IgD-negative memory B cell (primary cell): Measurements from ENCODE around the gene NONO. TPM values are rescaled to one million over a fixed set of nuclear protein-coding genes. Genes with fewer than 3 reads are reported as not detected.
A peak's percentile ranks its signal among the peaks of the same experiment; 100 is the strongest.
"Not testable (repeated sequence)": the region's sequence is repeated elsewhere in the genome, so short reads cannot be mapped to it uniquely, and the experiment has no call there.

Experiments
- H3K27ac Mint-ChIP-seq, 3 donors: one replicate each; pipeline ENCODE4 v1.8.0; 2020 to 2022; ENCODE audit warnings: mild to moderate bottlenecking in 3 of 3, mixed read lengths in 3 of 3, moderate library complexity in 1 of 3
- H3K27me3 Mint-ChIP-seq: one replicate; pipeline ENCODE4 v1.8.0; 2021; ENCODE audit warnings: mixed read lengths
- H3K36me3 Mint-ChIP-seq: one replicate; pipeline ENCODE4 v1.8.0; 2020; ENCODE audit warnings: mild to moderate bottlenecking, mixed read lengths
- H3K4me1 Mint-ChIP-seq, 3 donors: one replicate each; pipeline ENCODE4 v1.8.0; 2020 to 2022; ENCODE audit warnings: mixed read lengths in 3 of 3, mild to moderate bottlenecking in 1 of 3
- H3K4me3 Mint-ChIP-seq, 4 donors: one replicate each; pipeline ENCODE4 v1.8.0; 2020 to 2022; ENCODE audit warnings: mild to moderate bottlenecking in 4 of 4, mixed read lengths in 4 of 4, moderate library complexity in 3 of 4
- H3K9me3 Mint-ChIP-seq, 3 donors: one replicate each; pipeline ENCODE4 v1.8.0; 2020 to 2021; ENCODE audit warnings: mixed read lengths in 3 of 3, mild to moderate bottlenecking in 1 of 3
- polyA plus RNA-seq: library from polyadenylated mRNA; unstranded; fragments of 300-500 nt; fragmentation: Illumina TruSeq; gene quantifications from one replicate; pipeline ENCODE4 v1.2.3, GENCODE V29; 2021

The NONO gene
- polyA plus RNA-seq, 1 donor from 2014 or later = 140 TPM

DNA sequence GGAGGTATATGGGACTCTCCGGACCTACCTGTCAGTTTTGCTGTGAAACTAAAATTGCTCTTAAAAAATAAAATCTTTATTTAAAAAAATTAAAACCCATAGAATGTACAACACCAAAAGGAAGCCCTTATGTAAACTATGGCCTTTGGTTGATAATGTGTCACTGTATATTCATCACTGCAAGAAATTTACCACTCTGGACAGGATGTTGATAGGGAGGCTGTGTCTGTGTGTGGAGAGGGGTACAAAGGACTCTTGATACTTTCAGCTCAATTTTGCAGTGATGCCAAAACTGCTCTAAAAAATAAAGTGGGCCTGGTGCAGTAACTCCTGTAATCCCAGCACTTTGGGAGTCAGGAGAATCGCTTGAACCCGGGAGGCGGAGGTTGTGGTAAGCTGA lies 26.6 kb upstream of the NONO start:
- H3K36me3 Mint-ChIP-seq = no peaks in the 10 kb centered on the region
- peak overlapping the region in 2 of 3 donors; percentile 16 to 88 for H3K27ac Mint-ChIP-seq
- H3K27me3 Mint-ChIP-seq = no peaks in the 10 kb centered on the region
- H3K9me3 Mint-ChIP-seq = no peaks in the 10 kb centered on the region
- peak overlapping the region in 1 of 4 donors; percentile 35 for H3K4me3 Mint-ChIP-seq
- peaks cover 1 to 16% (median 4%) of the 10 kb centered on the region in 3 donors for H3K4me1 Mint-ChIP-seq

DNA sequence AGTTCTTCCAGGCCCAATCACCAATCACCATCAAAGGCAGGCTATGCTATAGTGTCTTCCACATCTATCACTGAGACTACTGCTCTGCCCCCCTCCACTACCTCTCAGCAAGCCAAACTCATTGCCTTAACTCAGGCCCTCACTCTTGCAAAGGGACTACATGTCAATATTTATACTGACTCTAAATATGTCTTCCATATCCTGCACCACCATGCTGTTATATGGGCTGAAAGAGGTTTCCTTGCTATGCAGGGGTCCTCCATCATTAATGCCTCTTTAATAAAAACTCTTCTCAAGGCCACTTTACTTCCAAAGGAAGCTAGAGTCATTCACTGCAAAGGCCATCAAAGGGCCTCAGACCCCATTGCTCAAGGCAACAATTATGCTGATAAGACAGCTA lies 14.8 kb upstream of the NONO start:
- H3K4me3 Mint-ChIP-seq, H3K27ac Mint-ChIP-seq: not testable (repeated sequence)

DNA sequence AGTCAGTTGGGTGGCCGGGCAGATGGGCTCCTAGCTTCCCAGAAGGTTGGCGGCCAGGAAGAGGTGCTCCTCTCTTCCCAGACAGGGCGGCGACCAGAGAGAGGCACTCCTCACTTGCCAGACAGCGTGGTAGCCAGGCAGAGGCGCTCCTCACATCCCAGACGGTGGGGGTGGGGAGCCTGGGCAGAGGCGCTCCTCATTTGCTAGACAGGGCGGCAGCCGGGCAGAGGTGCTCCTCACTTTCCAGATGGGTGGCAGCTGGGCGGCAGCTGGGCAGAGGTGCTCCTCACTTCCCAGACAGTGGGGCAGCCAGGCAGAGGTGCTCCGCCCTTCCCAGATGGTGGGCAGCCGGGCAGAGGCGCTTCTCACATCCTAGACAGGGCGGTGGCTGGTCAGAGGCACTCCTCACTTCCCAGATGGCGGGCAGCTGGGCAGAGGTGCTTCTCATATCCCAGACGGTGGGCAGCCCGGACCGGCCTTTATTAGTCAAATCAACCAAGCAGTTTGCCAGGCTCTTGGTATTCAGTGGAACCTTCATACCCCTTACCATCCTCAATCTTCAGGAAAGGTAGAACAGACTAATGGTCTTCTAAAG lies 13.5 kb upstream of the NONO start:
- H3K36me3 Mint-ChIP-seq = peaks cover 6% of the 10 kb centered on the region
- no peak overlapping the region for H3K4me3 Mint-ChIP-seq
- no peaks in the 10 kb centered on the region for H3K27me3 Mint-ChIP-seq
- no peak overlapping the region for H3K27ac Mint-ChIP-seq
- no peaks in the 10 kb centered on the region for H3K9me3 Mint-ChIP-seq
- no peaks in the 10 kb centered on the region for H3K4me1 Mint-ChIP-seq

More for the DNA sequence above, 14.8 kb upstream of the NONO start:
- not testable (repeated sequence) for H3K4me1 Mint-ChIP-seq, H3K27me3 Mint-ChIP-seq, H3K36me3 Mint-ChIP-seq, H3K9me3 Mint-ChIP-seq

DNA sequence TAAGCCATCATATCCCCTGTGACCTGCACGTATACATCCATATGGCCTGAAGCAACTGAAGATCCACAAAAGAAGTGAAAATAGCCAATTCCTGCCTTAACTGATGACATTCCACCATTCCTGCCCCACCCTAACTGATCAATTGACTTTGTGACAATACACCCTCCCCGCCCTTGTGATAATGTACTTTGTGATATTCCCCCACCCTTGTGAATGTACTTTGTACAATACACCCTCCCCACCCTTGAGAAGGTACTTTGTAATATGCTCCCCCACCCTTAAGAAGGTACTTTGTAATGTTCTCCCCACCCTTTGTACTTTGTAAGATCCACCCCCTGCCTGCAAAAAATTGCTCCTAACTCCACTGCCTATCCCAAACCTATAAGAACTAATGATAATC lies 11.1 kb upstream of the NONO start:
- not testable (repeated sequence) for H3K4me3 Mint-ChIP-seq, H3K4me1 Mint-ChIP-seq, H3K27me3 Mint-ChIP-seq, H3K9me3 Mint-ChIP-seq, H3K36me3 Mint-ChIP-seq
- peak overlapping the region in 1 of 3 donors; percentile 76 for H3K27ac Mint-ChIP-seq

DNA sequence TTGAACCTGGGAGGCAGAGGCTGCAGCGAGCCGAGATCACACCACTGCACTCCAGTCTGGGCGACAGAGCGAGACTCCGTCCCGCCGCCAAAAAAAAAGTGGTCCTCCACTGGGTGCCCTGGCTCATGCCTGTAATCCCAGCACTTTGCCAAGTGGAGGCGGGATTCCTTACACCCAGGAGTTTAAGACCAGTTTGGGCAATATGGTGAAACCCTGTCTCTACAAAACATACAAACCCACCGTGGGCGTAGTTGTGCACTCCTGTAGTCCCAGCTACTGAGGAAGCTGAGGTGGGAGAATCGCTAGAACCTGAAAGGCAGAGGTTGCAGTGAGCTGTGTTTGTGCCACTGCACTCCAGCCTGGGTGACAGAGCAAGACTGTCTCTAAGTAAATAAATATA lies 2.1 kb upstream of the NONO start:
- not testable (repeated sequence) for H3K36me3 Mint-ChIP-seq, H3K27me3 Mint-ChIP-seq, H3K9me3 Mint-ChIP-seq, H3K27ac Mint-ChIP-seq, H3K4me3 Mint-ChIP-seq
- peaks cover 2 to 13% (median 9%) of the 10 kb centered on the region in 3 donors for H3K4me1 Mint-ChIP-seq

DNA sequence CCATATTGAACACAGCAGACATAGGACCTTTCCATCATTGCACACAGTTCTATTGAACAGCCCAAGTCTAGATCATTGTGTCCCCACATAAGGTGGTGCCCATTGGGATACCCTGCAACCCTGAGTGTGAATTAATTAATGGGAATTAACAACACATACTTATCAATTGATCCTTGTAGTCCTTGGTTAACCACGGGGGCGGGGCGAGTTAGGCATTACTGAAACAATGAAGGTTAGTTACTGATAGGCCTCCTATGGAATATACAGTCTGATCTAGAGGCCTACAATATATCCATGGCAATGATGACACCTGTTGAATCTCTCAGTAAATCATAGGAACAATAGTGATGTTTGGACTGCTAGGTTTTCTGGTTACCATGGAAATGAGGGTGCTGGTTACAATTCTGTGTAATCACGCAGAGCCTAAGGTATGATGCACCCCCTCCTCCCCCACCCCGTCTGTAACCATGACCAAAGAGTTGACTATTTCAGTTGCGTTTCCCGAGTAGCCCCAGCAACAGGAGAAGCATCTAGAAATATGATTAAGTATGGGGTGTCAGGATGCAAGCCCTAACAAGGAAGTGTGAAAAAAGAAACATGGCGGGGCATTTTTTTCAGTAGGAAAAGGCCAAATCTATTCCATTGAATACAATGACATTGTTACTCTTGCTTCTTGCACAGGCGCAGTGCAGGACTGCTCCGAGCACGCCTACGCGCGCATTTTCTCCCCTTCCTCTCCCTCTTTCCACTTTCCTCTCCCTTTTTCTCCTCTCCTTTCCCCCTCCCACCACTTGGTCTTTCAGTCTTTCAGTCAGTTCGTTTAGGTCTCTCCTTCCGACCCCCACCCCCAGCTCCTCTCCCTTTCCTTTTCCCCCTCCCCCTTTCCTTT lies 677 bp upstream of the NONO start:
- no peaks in the 10 kb centered on the region for H3K36me3 Mint-ChIP-seq
- H3K9me3 Mint-ChIP-seq = peaks cover 0 to 8% (median 0%) of the 10 kb centered on the region in 3 donors
- peak overlapping the region; percentile 97 to 100 (median 98) for H3K4me3 Mint-ChIP-seq
- H3K27me3 Mint-ChIP-seq = no peaks in the 10 kb centered on the region
- H3K27ac Mint-ChIP-seq = peak overlapping the region; percentile 99 to 100 (median 100)
- H3K4me1 Mint-ChIP-seq = peaks cover 2 to 14% (median 9%) of the 10 kb centered on the region in 3 donors

DNA sequence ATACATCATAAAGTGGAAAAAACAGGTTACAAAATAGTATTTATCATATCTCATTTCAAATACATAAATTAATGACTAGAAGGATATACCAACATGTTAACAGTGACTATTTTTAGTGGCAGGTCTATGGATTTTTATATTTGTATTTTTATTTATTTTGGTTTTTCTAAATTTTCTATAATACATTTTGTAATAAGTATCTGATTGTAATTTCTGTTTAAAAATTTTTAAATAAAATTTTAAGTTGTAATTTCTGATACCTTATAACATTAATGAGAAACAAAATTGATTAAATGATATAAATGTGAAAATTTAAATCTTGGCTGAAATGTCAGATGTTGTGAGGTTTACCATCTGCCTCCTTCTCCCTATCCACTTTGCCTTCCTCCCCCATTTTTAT lies 2.5 kb downstream of the NONO start:
- H3K4me1 Mint-ChIP-seq = peaks cover 7 to 19% (median 17%) of the 10 kb centered on the region in 3 donors
- no peaks in the 10 kb centered on the region for H3K9me3 Mint-ChIP-seq
- peak overlapping the region in 2 of 4 donors; percentile 12 to 59 for H3K4me3 Mint-ChIP-seq
- no peak overlapping the region for H3K27ac Mint-ChIP-seq
- no peaks in the 10 kb centered on the region for H3K36me3 Mint-ChIP-seq
- H3K27me3 Mint-ChIP-seq = no peaks in the 10 kb centered on the region

DNA sequence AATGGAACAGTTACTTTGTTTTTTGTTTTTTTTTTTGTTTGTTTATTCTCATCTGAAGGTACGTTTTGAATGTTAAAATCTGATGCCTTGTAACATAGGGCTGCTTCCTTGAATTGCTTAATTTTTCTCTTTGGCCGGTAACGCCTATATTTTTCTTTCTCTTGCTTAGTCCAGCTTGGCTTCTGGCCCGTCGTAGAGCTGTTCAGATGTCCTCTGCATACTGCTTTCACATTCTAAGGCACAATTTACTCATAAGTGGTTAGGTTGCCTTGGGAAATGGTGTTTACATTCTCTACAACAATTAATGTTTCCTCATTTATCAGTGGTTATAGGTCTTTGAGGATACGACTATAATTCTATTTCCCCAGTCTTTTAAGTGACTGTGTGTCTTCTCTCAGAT lies 7.9 kb downstream of the NONO start:
- peak overlapping the region in 1 of 3 donors; percentile 50 for H3K27ac Mint-ChIP-seq
- no peaks in the 10 kb centered on the region for H3K36me3 Mint-ChIP-seq
- no peaks in the 10 kb centered on the region for H3K9me3 Mint-ChIP-seq
- peaks cover 5 to 16% (median 6%) of the 10 kb centered on the region in 3 donors for H3K4me1 Mint-ChIP-seq
- H3K4me3 Mint-ChIP-seq = no peak overlapping the region
- H3K27me3 Mint-ChIP-seq = no peaks in the 10 kb centered on the region

DNA sequence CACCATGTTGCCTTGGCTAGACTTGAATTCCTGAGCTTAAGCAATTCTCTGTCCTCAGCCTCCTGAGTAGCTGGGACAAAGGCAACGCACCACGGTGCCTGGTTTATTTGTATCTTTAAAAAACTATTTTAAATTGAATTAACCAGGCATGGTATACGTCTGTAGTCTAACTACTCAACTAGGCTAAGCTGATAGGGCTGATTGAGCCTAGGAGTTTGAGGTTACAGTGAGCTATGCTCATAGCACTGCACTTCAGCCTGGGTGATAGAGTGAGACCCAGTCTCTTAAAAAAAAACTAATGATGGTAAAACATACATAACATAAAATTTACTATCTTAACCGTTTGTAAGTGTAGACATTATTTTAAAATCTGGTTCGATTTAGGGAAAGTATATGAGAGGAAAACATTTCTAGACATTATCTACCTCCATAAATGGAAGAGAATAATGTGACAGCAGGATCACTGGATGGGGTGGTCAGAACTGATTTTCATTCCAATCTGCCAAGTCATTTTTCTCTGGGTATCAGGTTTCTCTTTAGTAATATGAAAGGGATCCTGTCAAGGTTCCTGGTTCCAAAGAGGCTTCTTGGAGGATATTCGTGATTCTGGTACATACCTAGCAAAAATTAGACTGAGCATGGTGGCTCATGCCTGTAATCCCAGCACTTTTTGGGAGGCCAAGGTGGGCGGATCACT lies 9.4 kb downstream of the NONO start:
- no peaks in the 10 kb centered on the region for H3K36me3 Mint-ChIP-seq
- H3K4me1 Mint-ChIP-seq = peaks cover 5 to 16% (median 5%) of the 10 kb centered on the region in 3 donors
- H3K4me3 Mint-ChIP-seq = no peak overlapping the region
- no peaks in the 10 kb centered on the region for H3K9me3 Mint-ChIP-seq
- H3K27me3 Mint-ChIP-seq = no peaks in the 10 kb centered on the region
- no peak overlapping the region for H3K27ac Mint-ChIP-seq

DNA sequence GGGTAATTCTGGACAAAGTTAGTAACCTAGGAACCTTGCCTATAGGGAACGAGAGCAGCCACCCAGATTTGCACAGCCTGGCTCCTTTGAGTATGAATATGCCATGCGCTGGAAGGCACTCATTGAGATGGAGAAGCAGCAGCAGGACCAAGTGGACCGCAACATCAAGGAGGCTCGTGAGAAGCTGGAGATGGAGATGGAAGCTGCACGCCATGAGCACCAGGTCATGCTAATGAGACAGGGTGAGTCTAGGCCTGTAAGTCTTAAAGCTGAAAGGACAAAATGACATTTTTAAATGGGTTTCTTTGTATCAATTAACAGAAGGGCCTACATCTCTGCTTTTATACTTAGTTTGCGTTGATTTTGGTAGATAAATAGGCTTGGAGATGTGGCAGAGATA lies 13.4 kb downstream of the NONO start:
- no peak overlapping the region for H3K4me3 Mint-ChIP-seq
- H3K9me3 Mint-ChIP-seq = no peaks in the 10 kb centered on the region
- no peaks in the 10 kb centered on the region for H3K36me3 Mint-ChIP-seq
- no peak overlapping the region for H3K27ac Mint-ChIP-seq
- peaks cover 0 to 2% (median 0%) of the 10 kb centered on the region in 3 donors for H3K4me1 Mint-ChIP-seq
- H3K27me3 Mint-ChIP-seq = no peaks in the 10 kb centered on the region

DNA sequence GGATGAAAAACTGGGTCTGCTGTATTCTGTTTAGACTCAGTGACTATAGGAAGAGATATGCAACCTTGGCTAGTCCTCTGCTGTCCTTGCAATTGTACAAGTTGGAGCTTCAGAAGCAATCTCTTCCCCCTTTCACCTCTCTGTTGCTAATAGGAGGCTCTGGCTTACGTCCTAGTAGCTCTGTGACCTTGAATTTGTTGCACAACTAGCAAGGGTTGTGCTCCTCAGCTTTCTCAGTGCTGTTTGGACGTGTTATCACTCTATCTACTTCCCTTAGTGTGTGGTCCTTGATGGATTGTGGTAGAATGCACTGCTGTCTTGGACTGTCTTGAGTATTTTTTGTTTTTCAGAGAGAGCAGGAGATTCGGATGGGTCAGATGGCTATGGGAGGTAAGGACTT lies 14.7 kb downstream of the NONO start:
- no peaks in the 10 kb centered on the region for H3K9me3 Mint-ChIP-seq
- no peaks in the 10 kb centered on the region for H3K27me3 Mint-ChIP-seq
- H3K27ac Mint-ChIP-seq = no peak overlapping the region
- peak overlapping the region in 1 of 4 donors; percentile 12 for H3K4me3 Mint-ChIP-seq
- no peaks in the 10 kb centered on the region for H3K36me3 Mint-ChIP-seq
- H3K4me1 Mint-ChIP-seq = peaks cover 0 to 2% (median 0%) of the 10 kb centered on the region in 3 donors

DNA sequence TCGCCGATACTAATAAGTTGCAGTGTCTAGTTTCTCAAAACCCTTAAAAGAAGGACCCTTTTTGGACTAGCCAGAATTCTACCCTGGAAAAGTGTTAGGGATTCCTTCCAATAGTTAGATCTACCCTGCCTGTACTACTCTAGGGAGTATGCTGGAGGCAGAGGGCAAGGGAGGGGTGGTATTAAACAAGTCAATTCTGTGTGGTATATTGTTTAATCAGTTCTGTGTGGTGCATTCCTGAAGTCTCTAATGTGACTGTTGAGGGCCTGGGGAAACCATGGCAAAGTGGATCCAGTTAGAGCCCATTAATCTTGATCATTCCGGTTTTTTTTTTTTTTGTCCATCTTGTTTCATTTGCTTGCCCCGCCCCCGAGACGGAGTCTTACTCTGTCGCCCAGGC lies 16.6 kb downstream of the NONO start:
- not testable (repeated sequence) for H3K9me3 Mint-ChIP-seq, H3K4me3 Mint-ChIP-seq, H3K27ac Mint-ChIP-seq, H3K4me1 Mint-ChIP-seq, H3K36me3 Mint-ChIP-seq, H3K27me3 Mint-ChIP-seq

DNA sequence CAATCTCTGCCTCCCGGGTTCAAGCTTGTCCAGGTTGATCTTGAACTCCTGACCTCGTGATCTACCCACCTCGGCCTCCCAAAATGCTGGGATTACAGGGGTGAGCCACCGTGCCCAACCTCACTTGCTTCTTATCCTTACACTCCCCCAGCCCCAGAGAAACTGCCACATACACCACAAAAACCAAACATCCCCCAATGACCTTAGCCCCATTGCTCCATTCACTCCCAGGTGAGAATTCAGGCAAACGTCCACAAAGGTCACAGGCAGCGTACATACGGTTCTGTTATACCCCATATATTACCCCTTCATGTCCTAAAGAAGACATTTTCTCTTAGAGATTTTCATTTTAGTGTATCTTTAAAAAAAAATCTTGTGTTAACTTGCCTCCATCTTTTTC lies 17.1 kb downstream of the NONO start:
- not testable (repeated sequence) for H3K4me1 Mint-ChIP-seq, H3K36me3 Mint-ChIP-seq, H3K9me3 Mint-ChIP-seq, H3K4me3 Mint-ChIP-seq, H3K27me3 Mint-ChIP-seq
- H3K27ac Mint-ChIP-seq = peak overlapping the region in 1 of 3 donors; percentile 59

DNA sequence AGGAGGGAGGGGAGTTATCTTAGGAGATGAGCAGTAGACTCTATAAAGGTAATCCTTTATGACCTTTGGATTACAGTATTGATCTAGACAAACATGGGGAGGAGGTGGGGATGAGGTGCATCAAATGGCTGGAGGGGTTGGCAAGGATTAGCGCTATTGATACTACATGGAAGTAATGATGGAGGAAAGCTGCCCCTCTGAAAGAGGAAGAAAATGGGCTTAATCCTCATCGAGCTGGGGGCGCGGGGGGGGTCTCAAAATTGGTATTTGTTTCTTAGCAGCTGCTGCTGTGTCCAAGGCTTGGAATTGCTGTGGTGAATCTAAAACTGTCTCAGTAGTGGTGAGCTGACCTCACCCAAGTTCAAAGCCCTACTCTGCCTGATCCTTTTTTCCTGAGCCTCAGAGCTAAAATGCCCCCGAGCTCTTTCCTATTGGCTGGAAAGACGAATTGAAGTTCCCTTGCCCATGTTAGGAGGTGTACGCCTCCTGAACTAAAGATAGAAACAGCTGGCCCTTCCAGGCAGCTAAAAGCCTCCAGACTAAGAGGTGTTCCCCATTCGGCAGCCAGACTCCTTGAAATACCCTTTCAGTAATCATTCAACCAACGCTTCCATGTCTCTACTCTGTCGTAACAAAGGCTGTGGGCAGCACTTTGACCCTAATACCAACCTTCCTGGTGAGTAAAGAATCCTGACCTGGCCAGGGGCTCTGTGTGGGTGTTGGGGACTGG lies 17.9 kb downstream of the NONO start, which contains the start of gene ITGB1BP2:
TSS of gene ITGB1BP2 (plus strand) at position 556 of the 730 bp plus-strand sequence. CDS start at position 613, 57 bp downstream.
- peak within 1 kb of the TSS in 1 of 3 donors; percentile 59 for H3K27ac Mint-ChIP-seq

More for the DNA sequence above, 17.9 kb downstream of the NONO start, which contains the start of gene ITGB1BP2:
- no peaks in the 10 kb centered on the region for H3K9me3 Mint-ChIP-seq
- no peaks in the 10 kb centered on the region for H3K36me3 Mint-ChIP-seq
- peaks cover 0 to 2% (median 0%) of the 10 kb centered on the region in 3 donors for H3K4me1 Mint-ChIP-seq
- no peaks in the 10 kb centered on the region for H3K27me3 Mint-ChIP-seq
- H3K4me3 Mint-ChIP-seq = no peak within 1 kb of the TSS
